RWPE2 (cell line): ENCODE measurements around the gene OR9A4.
"Not testable (repeated sequence)": the region's sequence is repeated elsewhere in the genome, so short reads cannot be mapped to it uniquely, and the experiment has no call there.

ENCODE experiments used
- ATAC-seq: fragments of 200-7000 bp; cut with Tn5 transposase; 3 replicates; pipeline ENCODE4 v1.9.1; 2021; ENCODE audit warnings: low read depth
- DNase-seq: peaks from one replicate; pipeline ENCODE4 v3.0.0-alpha.2; 2020; ENCODE audit warnings: low spot score
- H3K27ac ChIP-seq: fragments of 450-650 bp; 2 replicates; pipeline ENCODE4 v1.5.1; 2017; ENCODE audit warnings: mild to moderate bottlenecking; ENCODE audit not compliant: poor library complexity, severe bottlenecking
- H3K27me3 ChIP-seq: fragments of 250-450 bp; sonication (Bioruptor Pico); 2 replicates; pipeline ENCODE4 v1.5.1; 2021; ENCODE audit warnings: mild to moderate bottlenecking, moderate library complexity; ENCODE audit not compliant: insufficient read depth, poor library complexity, severe bottlenecking
- H3K36me3 ChIP-seq: fragments of 250-450 bp; sonication (Bioruptor Pico); 2 replicates; pipeline ENCODE4 v1.5.1; 2020; ENCODE audit warnings: low read depth, mild to moderate bottlenecking, moderate library complexity
- H3K4me1 ChIP-seq: fragments of 250-450 bp; sonication (Bioruptor Pico); 2 replicates; pipeline ENCODE4 v1.5.1; 2021; ENCODE audit warnings: mild to moderate bottlenecking, moderate library complexity; ENCODE audit not compliant: insufficient read depth, poor library complexity, severe bottlenecking
- H3K4me3 ChIP-seq: fragments of 250-450 bp; sonication (Bioruptor Pico); 2 replicates; pipeline ENCODE4 v1.5.1; 2021; ENCODE audit warnings: mild to moderate bottlenecking, moderate library complexity; ENCODE audit not compliant: severe bottlenecking
- H3K9me3 ChIP-seq: fragments of 250-450 bp; sonication (Bioruptor Pico); 2 replicates; pipeline ENCODE4 v1.5.1; 2021; ENCODE audit warnings: mild to moderate bottlenecking, moderate library complexity; ENCODE audit not compliant: severe bottlenecking
- CTCF ChIP-seq: fragments of 450-650 bp; IDR thresholded peaks from one replicate; pipeline ENCODE4 v1.5.1; 2017; ENCODE audit warnings: mild to moderate bottlenecking, moderate library complexity; ENCODE audit not compliant: poor library complexity, severe bottlenecking

OR9A4 gene

GRCh38 chr7:141889321-141889720, 26.9 kb upstream of the OR9A4 start:
- Histone ChIP-seq H3K27ac (no peak overlapping the region), H3K4me1 (no peaks in the 10 kb centered on the region), H3K9me3 (no peaks in the 10 kb centered on the region), H3K36me3 (no peaks in the 10 kb centered on the region), H3K4me3 (no peak overlapping the region), H3K27me3 (no peaks in the 10 kb centered on the region)
- ATAC-seq (no peak), DNase-seq (no peak)
- no peak for TF ChIP-seq CTCF

- Histone ChIP-seq H3K4me3 (no peak overlapping the region), H3K9me3 (no peaks in the 10 kb centered on the region), H3K27ac (no peak overlapping the region), H3K4me1 (no peaks in the 10 kb centered on the region), H3K27me3 (no peaks in the 10 kb centered on the region), H3K36me3 (no peaks in the 10 kb centered on the region)
- no peak for TF ChIP-seq CTCF
- ATAC-seq (no peak), DNase-seq (no peak)
Measured at GRCh38 chr7:141891336-141891735, 24.9 kb upstream of the OR9A4 start.

- H3K36me3 ChIP-seq, DNase-seq, H3K27ac ChIP-seq, H3K9me3 ChIP-seq, ATAC-seq, H3K4me1 ChIP-seq, H3K27me3 ChIP-seq, H3K4me3 ChIP-seq: not testable (repeated sequence)
Measured at GRCh38 chr7:141899366-141899765, 16.8 kb upstream of the OR9A4 start.

GRCh38 chr7:141906285-141906684, 9.9 kb upstream of the OR9A4 start:
- TF ChIP-seq CTCF: no peak
- no peak for ATAC-seq
- no peak for DNase-seq
- Histone ChIP-seq H3K9me3 (no peaks in the 10 kb centered on the region), H3K4me1 (no peaks in the 10 kb centered on the region), H3K27ac (no peak overlapping the region), H3K27me3 (no peaks in the 10 kb centered on the region), H3K36me3 (no peaks in the 10 kb centered on the region), H3K4me3 (no peak overlapping the region)

- no peaks in the 10 kb centered on the region for H3K27me3 ChIP-seq
- H3K27ac ChIP-seq: no peak overlapping the region
- DNase-seq (no peak), ATAC-seq (no peak)
- no peak overlapping the region for H3K4me3 ChIP-seq
- no peak for TF ChIP-seq CTCF
- no peaks in the 10 kb centered on the region for H3K9me3 ChIP-seq
- H3K36me3 ChIP-seq: no peaks in the 10 kb centered on the region
- peaks cover 6% of the 10 kb centered on the region for H3K4me1 ChIP-seq
Measured at GRCh38 chr7:141911391-141911790, 4.8 kb upstream of the OR9A4 start.
